Measurements from ENCODE around the gene NEAT1.

The NEAT1 gene

DNA sequence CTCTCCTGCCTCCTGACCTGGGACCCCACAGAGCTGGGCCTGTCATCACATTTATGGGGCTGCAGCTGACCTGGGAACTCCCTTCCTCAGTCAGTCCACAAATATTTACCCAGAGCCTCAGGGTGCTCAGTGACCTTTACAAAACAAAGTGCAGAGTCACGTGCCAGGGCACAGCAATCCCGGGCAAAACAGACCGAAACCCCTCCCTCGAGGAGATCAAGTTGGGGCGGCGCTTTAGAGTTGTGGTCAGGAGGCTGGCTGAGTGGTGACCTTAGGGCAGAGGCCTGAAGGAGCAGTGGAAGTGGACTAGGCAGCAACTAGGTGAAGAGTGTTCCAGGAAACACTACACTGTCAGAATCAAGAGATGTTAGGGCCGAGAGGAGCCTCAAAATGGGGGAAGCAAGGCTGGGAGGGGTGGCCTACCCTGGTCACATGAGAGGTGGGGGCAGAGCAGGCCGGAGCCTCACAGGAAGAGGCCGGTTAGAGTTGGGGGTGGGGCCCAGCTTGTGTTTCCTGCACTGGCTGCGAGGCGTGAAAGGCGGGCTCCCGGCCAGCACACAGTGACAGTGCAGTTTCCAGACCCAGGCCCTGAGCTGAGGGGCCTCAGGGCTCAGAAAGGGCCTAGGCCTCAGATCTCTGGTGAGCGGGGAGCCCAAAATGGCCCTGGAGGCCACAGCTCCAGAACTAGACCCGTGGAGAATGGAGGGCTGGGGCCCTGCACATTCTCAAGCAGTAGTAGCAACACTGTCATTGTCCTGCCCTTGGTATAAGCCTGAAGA is 3.7 kb upstream of the NEAT1 start:
- peak; percentile 88 for DNase-seq (ENCODE audit: extremely low spot score)
- POLR2A ChIA-PET: interaction anchor here (0.5 to 14.7 kb wide), 15 partner anchors 10 to 156 kb away, joined by 3 to 620 read pairs (median 4); partner anchors contain the start of genes DPF2, MALAT1 and SCYL1
- TF ChIP-seq, protein P1, sequence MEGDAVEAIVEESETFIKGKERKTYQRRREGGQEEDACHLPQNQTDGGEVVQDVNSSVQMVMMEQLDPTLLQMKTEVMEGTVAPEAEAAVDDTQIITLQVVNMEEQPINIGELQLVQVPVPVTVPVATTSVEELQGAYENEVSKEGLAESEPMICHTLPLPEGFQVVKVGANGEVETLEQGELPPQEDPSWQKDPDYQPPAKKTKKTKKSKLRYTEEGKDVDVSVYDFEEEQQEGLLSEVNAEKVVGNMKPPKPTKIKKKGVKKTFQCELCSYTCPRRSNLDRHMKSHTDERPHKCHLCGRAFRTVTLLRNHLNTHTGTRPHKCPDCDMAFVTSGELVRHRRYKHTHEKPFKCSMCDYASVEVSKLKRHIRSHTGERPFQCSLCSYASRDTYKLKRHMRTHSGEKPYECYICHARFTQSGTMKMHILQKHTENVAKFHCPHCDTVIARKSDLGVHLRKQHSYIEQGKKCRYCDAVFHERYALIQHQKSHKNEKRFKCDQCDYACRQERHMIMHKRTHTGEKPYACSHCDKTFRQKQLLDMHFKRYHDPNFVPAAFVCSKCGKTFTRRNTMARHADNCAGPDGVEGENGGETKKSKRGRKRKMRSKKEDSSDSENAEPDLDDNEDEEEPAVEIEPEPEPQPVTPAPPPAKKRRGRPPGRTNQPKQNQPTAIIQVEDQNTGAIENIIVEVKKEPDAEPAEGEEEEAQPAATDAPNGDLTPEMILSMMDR (IDR thresholded peaks at IDR 0.05; ENCODE audit: control extremely low read depth, extremely low read depth, low read depth, missing control alignments): no peak
- CTCF ChIA-PET: interaction anchor here (0.9 to 7.4 kb wide), 8 partner anchors 15 to 89 kb away, joined by 3 to 85 read pairs (median 11); no protein-coding TSS in a partner anchor

DNA sequence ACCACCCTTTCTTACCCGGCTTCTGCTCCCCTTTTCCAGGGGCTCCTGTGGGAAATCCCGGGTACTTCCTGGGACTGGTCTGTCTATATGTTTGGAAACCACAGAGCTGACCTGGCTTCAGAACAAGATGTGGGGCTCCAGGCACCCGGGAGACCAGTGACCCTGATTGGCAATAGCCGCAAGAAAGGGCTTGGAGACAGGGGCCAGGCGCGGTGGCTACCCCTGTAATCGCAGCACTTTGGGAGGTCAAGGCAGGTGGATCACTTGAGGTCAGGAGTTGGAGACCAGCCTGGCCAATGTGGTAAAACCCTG is 3.2 kb upstream of the NEAT1 start:
- ChIA-PET CTCF (interaction anchor here (0.9 to 7.4 kb wide), 7 partner anchors 13 to 90 kb away, joined by 3 to 85 read pairs (median 9); no protein-coding TSS in a partner anchor), POLR2A (interaction anchor here (0.5 to 14.7 kb wide), 11 partner anchors 9 to 156 kb away, joined by 3 to 620 read pairs (median 5); partner anchors contain the start of genes DPF2 and MALAT1)
- TF ChIP-seq, protein P1 (IDR thresholded peaks at IDR 0.05; ENCODE audit: control extremely low read depth, extremely low read depth, low read depth, missing control alignments): no peak
- DNase-seq (ENCODE audit: extremely low spot score): no peak

DNA sequence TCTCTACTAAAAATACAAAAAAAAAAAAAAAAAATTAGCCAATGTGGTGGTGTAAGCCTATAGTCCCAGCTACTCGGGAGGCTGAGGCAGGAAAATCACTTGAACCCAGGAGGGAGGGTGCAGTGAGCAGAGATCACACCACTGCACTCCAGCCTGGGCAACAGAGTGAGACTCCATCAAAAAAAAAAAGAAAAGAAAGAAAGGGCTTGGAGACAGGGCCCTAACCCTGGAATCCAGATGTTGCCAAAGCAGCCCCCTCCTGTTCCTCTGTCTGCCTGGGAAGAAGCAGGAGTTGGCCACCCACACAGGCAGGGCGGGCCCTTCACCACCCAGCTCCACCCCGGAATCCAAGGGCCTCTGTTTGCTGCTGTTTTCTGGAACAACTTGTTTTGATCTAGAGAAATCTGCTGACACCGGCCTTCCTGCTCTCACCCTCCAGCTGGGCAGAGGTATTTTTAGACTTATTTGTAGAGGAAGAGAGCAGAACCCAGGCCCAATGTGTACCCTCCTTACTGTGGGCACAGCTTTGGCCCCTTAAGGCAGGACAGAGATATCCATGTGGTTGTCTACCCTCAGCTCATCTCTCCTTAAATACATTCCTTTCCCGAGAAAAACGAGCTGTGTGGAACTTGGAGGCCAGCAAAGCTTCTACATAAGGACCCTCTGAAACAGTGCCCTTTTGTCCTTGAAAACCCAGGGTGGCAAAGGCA is 2.7 kb upstream of the NEAT1 start:
- no peak for DNase-seq (ENCODE audit: extremely low spot score)
- TF ChIP-seq, protein P1 (IDR thresholded peaks at IDR 0.05; ENCODE audit: control extremely low read depth, extremely low read depth, low read depth, missing control alignments): no peak
- CTCF ChIA-PET: interaction anchor here (0.9 to 7.4 kb wide), 8 partner anchors 13 to 90 kb away, joined by 3 to 85 read pairs (median 8); no protein-coding TSS in a partner anchor
- POLR2A ChIA-PET: interaction anchor here (0.5 to 14.7 kb wide), 13 partner anchors 9 to 157 kb away, joined by 3 to 620 read pairs (median 5); partner anchors contain the start of genes DPF2 and MALAT1

DNA sequence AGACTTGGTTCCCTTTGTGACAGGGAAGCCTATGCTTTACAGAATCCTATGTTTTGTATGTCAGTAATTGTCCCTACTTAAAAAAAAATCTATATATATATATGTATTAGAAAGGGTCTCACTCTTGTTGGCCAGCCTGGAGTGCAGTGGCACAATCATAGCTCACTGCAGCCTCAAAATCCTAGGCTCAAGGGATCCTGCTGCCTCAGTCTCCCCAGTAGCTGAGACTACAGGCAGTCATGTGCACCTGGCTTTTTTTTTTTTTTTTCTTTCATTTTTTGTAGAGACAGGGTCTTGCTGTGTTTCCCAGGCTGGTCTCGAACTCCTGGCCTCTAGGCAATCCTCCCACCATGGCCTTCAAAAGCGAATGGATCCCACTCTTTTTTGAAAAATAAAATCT is 2.1 kb upstream of the NEAT1 start:
- CTCF ChIA-PET: interaction anchor here (1.2 to 7.4 kb wide), 6 partner anchors 12 to 91 kb away, joined by 3 to 85 read pairs (median 10); no protein-coding TSS in a partner anchor
- TF ChIP-seq, protein P1 (IDR thresholded peaks at IDR 0.05; ENCODE audit: control extremely low read depth, extremely low read depth, low read depth, missing control alignments): no peak
- POLR2A ChIA-PET: interaction anchor here (0.6 to 14.7 kb wide), 6 partner anchors 8 to 105 kb away, joined by 4 to 620 read pairs (median 8); partner anchors contain the start of gene MALAT1
- DNase-seq (ENCODE audit: extremely low spot score): no peak

DNA sequence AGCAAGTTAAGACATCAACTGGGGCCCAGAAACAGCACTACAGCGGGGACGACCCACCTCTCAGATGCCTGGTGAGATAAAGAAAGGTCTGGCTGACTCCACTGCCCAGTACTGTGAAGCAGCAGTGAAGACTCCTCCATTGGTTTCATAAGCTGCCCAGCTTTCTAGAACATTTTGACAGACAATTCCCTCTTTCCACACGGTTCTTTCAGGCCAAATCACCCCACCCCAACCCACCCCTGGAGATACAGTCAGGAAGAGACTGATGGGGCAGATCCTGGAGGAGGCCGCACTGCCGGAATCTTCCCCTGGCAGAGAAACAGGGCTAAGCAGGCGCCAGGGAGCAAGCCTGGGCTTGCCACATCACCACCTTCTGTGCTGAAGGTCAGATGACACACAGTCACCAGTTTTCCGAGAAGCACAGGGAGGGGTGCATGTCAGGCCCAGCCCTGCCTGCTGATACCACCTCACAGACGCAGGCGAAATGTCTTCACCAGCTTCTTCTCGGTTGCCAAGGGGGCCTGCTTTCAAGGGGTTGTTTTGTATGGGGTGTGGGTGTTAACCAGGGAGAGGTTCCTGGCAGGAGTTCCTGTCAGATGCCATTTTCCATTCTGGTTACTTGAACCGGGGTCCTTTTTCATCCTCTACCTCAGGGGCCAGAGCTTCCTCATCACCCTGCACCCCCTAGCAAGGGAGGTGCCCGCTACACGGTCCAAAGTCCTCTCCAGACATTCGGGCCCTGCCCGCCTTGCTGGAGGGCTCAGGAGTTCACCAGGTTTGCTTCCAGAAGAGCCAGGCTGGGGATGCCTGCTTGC is 1.4 kb upstream of the NEAT1 start:
- DNase-seq (ENCODE audit: extremely low spot score): no peak
- ChIA-PET POLR2A (interaction anchor here (2.8 to 14.7 kb wide), 2 partner anchors 56 to 77 kb away, joined by 24 to 620 read pairs; partner anchors contain the start of gene MALAT1), CTCF (interaction anchor here (1.3 to 7.4 kb wide), 7 partner anchors 11 to 87 kb away, joined by 3 to 85 read pairs (median 6); no protein-coding TSS in a partner anchor)
- TF ChIP-seq, protein P1 (IDR thresholded peaks at IDR 0.05; ENCODE audit: control extremely low read depth, extremely low read depth, low read depth, missing control alignments): no peak

Measured in GM10248 (cell line).